NCI-H82 treated with DMSO at 0.1 percent for 48 hours (cell line): Measurements from ENCODE around the gene SGSM2.

Source experiments
- DNase-seq: peaks from one replicate; lab custom pipeline; 2025; ENCODE audit not compliant: unreplicated experiment; lab: John Stamatoyannopoulos, UW

The SGSM2 gene

GRCh38 chr17:2335726-2336214 is 1.5 kb upstream of the SGSM2 start:
- no peak for DNase-seq

GRCh38 chr17:2336215-2336851 is 968 bp upstream of the SGSM2 start, which contains the start of gene TSR1:
Gene TSR1 (minus strand): TSS chr17:2336457. CDS start chr17:2336427, 30 bp downstream.
- DNase-seq, result peak; percentile 80

- no peak for DNase-seq
Measured at GRCh38 chr17:2337544-2338314, 428 bp downstream of the SGSM2 start.

GRCh38 chr17:2338315-2338657 is 985 bp downstream of the SGSM2 start:
- DNase-seq, result no peak

- no peak for DNase-seq
Measured at GRCh38 chr17:2343421-2343820, 6.1 kb downstream of the SGSM2 start.

GRCh38 chr17:2344528-2344927 is 7.2 kb downstream of the SGSM2 start:
- no peak for DNase-seq

- no peak for DNase-seq
Measured at GRCh38 chr17:2346475-2346874, 9.2 kb downstream of the SGSM2 start.

- peak; percentile 99 for DNase-seq
Measured at GRCh38 chr17:2347805-2348685, 10.7 kb downstream of the SGSM2 start.

- DNase-seq, result no peak
Measured at GRCh38 chr17:2351269-2351668, 14.0 kb downstream of the SGSM2 start.

- no peak for DNase-seq
Measured at GRCh38 chr17:2354311-2354710, 17.0 kb downstream of the SGSM2 start.

- DNase-seq, result no peak
Measured at GRCh38 chr17:2357237-2357636, 19.9 kb downstream of the SGSM2 start.

GRCh38 chr17:2357931-2358434 is 20.7 kb downstream of the SGSM2 start:
- no peak for DNase-seq

GRCh38 chr17:2361010-2361760 is 23.9 kb downstream of the SGSM2 start:
- DNase-seq, result no peak

GRCh38 chr17:2362016-2362415 is 24.7 kb downstream of the SGSM2 start:
- DNase-seq, result no peak

- DNase-seq, result no peak
Measured at GRCh38 chr17:2362416-2362815, 25.1 kb downstream of the SGSM2 start.

- DNase-seq, result no peak
Measured at GRCh38 chr17:2362881-2363280, 25.6 kb downstream of the SGSM2 start.

- no peak for DNase-seq
Measured at GRCh38 chr17:2363318-2363717, 26.0 kb downstream of the SGSM2 start.

- no peak for DNase-seq
Measured at GRCh38 chr17:2363851-2364762, 26.8 kb downstream of the SGSM2 start.

GRCh38 chr17:2364763-2365116 is 27.4 kb downstream of the SGSM2 start:
- DNase-seq, result no peak

- no peak for DNase-seq
Measured at GRCh38 chr17:2365132-2365531, 27.8 kb downstream of the SGSM2 start.
